GM19455 (cell line): Measurements from ENCODE around the gene TIMP3.
"Not testable (repeated sequence)": the region's sequence is repeated elsewhere in the genome, so short reads cannot be mapped to it uniquely, and the experiment has no call there.

Experiments
- ATAC-seq: cut with Tn5 transposase; IDR thresholded peaks from one replicate; pipeline ENCODE4 v1.9.1; 2021; ENCODE audit not compliant: unreplicated experiment

Gene TIMP3

GRCh38 chr22:32850591-32851517, 49.3 kb downstream of the TIMP3 start:
- ATAC-seq = no peak

DNA sequence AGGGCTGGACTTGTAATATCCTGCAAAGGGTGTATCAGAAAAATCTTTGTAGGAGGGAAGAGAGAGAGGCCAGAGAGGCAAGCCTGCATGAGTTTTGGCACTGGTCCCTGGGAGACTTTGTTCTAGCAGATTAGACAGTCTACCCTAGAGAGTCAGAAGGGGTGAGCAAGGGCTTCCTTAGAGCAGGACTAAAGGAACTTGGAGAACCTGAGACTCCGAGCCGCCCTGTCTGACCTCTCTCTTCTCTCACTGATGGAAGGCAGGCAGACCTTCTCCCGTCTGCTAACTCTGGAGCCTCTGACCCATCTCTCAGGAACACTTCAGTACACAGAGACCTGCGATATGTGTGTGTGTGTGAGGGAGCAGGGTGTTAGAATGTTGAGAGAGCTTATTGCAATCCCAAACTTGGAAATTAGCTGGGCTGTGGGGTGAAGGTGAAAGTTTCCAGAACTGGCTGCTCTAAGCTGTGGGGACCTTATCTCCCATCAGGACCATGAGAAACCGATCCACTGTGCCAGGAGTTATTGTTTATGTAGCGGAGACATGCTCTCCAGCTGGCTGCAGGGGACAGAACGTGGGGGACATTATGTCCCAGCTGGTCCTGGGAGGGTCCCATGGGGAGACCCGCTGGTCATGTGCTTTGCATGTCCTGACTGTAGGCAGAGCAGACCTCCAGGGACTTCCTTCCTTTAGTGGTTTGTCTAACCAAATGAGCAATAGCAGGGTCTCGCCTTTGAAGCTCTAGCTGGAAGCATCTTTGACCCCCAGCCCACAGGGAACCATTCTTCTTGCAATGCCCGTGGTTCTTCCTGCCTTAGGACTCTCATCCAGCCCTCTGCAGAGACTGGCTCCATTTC, 51.1 kb downstream of the TIMP3 start:
- no peak for ATAC-seq

GRCh38 chr22:32853662-32854061, 52.2 kb downstream of the TIMP3 start:
- ATAC-seq = no peak

DNA sequence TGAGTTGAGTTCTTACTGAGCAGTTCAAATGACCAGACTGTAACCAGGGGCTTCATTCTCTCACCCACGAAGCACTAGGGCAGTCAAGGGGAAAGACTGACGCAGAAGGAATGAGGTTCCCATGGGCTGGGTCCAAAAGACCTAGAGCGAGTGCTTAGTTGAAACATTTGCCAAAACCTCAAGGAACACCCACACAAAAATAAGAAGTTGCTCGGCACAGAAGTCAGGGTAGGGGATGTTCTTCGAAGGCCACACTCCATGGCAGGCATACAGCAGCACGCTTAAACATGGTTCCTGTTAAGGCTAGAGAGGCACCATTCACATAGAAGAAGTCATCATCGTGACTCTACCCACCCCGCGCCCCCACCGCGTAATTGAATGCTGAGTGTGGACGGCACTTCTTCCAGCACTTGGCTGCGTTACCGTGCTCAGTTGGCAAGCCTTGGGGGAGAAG, 52.9 kb downstream of the TIMP3 start:
- ATAC-seq = no peak

DNA sequence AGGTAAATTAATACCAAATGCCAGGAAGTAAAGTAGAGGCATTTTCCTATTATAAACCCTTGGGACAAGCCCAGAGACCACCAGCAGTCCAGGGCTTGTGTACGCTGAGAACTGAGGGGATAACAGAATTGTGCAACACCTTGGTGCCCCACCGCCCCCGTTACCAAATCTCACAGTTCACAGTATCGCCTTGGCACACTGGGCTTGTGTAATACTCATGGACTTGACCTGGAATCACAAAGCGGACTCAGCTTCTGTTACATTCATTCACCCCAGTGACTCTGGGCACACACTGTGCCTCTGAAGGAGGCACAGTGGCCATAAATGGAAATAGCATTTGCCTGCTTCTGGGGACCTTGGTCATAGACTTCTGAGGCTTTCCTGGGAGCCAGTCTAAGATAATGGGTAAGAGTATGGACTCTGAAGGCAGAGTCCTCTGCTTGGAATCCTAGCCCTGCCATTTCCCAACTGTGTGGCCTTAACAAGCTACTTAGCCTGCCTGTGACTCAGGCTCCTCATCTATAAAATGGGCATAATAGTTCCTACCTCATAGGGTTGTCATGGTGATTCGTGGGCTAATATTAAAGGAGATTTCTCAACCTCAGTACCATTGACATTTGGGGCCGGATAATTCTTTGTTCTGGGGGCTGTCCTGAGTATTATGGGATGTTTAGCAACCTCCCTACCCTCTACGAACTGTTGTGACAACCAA, 53.7 kb downstream of the TIMP3 start:
- ATAC-seq = no peak

GRCh38 chr22:32858121-32858703, 56.7 kb downstream of the TIMP3 start:
- no peak for ATAC-seq

DNA sequence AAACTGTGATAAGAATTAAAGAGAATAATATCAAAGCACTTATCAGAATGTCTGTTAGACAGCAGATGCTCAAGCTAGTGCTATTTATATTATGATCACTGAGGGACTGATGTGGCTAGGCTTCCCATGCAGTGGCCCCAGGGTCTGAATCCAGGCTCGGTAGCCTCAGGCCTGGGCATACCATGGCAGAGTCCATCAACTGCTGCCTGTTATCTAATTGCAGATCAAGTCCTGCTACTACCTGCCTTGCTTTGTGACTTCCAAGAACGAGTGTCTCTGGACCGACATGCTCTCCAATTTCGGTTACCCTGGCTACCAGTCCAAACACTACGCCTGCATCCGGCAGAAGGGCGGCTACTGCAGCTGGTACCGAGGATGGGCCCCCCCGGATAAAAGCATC, 57.5 kb downstream of the TIMP3 start:
- no peak for ATAC-seq

GRCh38 chr22:32859743-32860142, 58.2 kb downstream of the TIMP3 start:
- no peak for ATAC-seq

DNA sequence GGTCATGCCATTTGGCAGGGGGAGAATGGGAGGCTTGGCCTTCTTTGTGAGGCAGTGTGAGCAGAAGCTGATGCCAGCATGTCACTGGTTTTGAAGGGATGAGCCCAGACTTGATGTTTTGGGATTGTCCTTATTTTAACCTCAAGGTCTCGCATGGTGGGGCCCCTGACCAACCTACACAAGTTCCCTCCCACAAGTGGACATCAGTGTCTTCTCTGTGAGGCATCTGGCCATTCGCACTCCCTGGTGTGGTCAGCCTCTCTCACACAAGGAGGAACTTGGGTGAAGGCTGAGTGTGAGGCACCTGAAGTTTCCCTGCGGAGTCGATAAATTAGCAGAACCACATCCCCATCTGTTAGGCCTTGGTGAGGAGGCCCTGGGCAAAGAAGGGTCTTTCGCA, 59.8 kb downstream of the TIMP3 start:
- ATAC-seq = no peak

GRCh38 chr22:32862083-32862482, 60.6 kb downstream of the TIMP3 start:
- ATAC-seq = no peak

DNA sequence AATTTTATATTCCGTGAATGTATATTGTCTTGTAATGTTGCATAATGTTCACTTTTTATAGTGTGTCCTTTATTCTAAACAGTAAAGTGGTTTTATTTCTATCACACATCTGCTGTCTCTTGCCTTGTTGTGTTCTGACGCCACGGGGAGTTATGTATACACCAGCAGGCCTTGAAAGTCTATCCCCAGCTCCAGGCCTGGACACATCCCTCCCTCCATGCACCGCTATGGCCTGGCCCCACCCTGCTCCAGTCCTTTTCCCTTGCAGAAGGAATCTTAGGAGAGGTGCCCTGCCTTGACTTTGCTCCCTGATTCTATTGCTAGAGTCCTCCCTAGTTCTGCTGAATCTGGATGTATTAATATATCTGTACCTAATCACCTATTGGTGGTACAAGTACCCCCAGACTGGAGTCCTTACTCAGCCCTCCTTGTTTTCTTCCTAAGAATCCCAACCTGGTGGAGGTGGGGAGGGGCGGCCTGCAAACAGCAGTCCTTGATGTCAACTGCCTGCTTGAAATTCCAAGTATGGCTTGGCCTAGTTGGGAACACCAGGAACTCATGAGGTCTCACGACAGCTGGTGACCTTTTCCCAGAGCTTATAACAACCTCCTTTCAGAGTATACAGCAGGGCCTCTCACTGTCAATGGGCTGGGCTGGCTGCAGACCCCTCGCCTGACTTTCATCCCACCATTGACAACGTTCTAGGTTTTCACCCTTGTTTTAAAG, 61.6 kb downstream of the TIMP3 start:
- no peak for ATAC-seq

DNA sequence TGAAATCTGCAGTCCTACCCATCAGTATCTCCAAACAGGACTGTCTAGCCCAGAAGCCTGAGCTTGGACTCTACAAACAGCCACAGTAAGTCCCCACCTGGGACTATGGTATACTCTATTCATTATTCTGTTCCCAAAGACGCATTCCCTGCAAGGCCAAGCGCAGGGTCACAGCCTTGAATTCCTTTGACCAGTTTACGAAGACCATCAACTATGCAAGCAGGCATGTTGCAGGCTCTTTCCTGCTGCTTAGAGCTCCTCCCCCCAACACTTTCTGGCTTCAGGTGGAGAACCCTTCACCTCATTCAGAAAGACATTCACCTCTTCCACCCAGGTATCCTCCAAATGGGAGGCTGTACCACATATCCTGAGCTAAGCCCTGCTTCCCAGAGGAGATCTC, 62.5 kb downstream of the TIMP3 start:
- no peak for ATAC-seq

- ATAC-seq = no peak
These were observed 63.1 kb downstream of the TIMP3 start for GRCh38 chr22:32864596-32864995.

DNA sequence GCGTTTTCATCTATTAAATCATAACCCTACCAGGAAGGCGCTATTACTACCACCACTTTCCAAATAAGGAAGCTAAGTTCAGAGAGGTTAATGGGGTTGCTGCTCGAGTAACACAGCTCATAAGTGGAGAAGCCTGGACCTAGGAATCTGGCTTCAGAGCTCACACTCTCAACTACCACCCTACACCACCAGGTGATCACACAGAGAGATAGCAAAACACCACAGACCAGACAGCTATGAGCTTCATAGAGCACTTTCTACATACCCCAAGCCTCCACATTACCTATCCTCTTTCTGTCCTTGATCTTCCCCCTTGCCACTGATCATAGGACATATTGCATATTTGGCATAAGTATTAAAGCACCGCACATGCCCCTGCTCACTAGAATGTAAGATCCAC, 65.4 kb downstream of the TIMP3 start:
- ATAC-seq = no peak

- ATAC-seq = no peak
These were observed 67.4 kb downstream of the TIMP3 start for GRCh38 chr22:32868946-32869345.

GRCh38 chr22:32870474-32870873, 69.0 kb downstream of the TIMP3 start:
- no peak for ATAC-seq

- ATAC-seq = not testable (repeated sequence)
These were observed 72.1 kb downstream of the TIMP3 start for GRCh38 chr22:32873604-32874003.

DNA sequence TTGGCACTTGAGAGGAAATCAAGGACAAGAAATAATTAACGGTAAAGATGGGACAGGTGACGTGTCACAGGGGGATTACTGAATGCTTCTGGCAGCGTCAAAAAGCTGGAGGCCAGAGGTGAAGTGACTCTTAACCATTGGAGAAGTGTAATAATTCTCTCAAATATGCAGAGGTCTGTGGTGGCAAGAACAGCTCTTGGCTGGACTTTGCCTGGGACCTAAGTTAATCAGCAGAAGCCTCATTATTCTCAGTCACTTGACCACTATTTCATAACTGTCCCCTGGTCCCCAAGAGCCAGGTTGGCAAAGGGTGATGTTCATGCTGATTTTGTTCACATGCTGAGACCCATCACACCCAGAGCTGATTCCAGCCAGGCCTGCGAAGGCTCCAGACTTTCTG, 72.9 kb downstream of the TIMP3 start:
- no peak for ATAC-seq

DNA sequence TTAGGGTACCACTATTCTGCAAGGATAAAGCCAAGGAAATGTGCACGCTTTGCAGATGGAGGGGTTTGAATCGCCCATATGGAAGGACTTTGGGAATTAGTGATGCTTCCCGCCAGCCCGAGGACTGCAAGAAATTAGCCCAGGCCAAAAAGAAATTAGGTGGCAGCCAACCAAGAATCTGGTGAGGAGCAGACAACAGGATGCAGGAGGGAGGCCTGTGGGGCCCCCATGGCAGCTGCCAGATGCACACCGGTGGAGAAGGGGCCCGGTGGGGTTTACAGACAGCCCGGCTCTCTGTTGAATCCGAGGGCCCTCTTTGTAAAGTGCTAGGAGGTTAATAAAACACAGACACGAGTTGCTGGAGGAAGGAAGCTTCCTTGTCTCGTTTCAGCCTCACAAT, 73.5 kb downstream of the TIMP3 start:
- no peak for ATAC-seq

DNA sequence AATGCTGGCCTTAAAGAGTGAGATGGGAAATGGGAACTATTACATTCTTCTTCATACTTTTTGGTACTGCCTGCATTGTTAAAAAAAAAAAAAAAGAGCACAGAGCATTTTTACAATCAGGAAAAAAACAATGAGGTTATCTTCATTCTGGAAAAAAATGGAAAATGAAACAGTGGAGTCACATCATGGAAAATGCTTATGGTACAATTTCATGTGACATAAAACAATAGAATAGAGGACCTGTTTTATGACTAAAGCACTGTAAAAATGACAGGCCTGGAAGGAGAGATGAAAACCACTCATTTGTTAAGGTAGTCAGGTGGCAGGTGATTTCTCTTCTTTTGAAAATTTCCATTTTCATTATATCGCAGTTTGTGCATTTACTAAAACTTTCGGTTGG, 75.0 kb downstream of the TIMP3 start:
- ATAC-seq = no peak
